GM20000 (cell line): ENCODE measurements around the gene STX17.

Source experiments
- DNase-seq: peaks from one replicate; pipeline ENCODE4 v3.0.0; 2012; ENCODE audit warnings: low spot score
- CTCF ChIP-seq: IDR thresholded peaks from 2 replicates; pipeline ENCODE4 v1.5.1; 2012; ENCODE audit warnings: mild to moderate bottlenecking, control low read depth; ENCODE audit errors: extremely low read depth, missing control alignments

STX17 gene

GRCh38 chr9:99867536-99867935, 38.9 kb upstream of the STX17 start:
- TF ChIP-seq CTCF = no peak
- DNase-seq = no peak

- no peak for TF ChIP-seq CTCF
- DNase-seq = no peak
These were observed 38.5 kb upstream of the STX17 start for GRCh38 chr9:99867968-99868367.

- no peak for TF ChIP-seq CTCF
- DNase-seq = peak; percentile 33
These were observed 37.6 kb upstream of the STX17 start for GRCh38 chr9:99868845-99869244.

- DNase-seq = no peak
These were observed 36.3 kb upstream of the STX17 start for GRCh38 chr9:99870126-99870525.

GRCh38 chr9:99873531-99873930, 32.9 kb upstream of the STX17 start:
- no peak for DNase-seq

More at GRCh38 chr9:99870126-99870525, 36.3 kb upstream of the STX17 start:
- TF ChIP-seq CTCF = no peak

GRCh38 chr9:99873943-99874584, 32.4 kb upstream of the STX17 start:
- no peak for TF ChIP-seq CTCF
- DNase-seq = no peak

More at GRCh38 chr9:99873531-99873930, 32.9 kb upstream of the STX17 start:
- TF ChIP-seq CTCF = no peak

GRCh38 chr9:99876190-99876589, 30.3 kb upstream of the STX17 start:
- no peak for TF ChIP-seq CTCF
- no peak for DNase-seq
